ENCODE data around the gene HOXD10.

The HOXD10 gene

DNA sequence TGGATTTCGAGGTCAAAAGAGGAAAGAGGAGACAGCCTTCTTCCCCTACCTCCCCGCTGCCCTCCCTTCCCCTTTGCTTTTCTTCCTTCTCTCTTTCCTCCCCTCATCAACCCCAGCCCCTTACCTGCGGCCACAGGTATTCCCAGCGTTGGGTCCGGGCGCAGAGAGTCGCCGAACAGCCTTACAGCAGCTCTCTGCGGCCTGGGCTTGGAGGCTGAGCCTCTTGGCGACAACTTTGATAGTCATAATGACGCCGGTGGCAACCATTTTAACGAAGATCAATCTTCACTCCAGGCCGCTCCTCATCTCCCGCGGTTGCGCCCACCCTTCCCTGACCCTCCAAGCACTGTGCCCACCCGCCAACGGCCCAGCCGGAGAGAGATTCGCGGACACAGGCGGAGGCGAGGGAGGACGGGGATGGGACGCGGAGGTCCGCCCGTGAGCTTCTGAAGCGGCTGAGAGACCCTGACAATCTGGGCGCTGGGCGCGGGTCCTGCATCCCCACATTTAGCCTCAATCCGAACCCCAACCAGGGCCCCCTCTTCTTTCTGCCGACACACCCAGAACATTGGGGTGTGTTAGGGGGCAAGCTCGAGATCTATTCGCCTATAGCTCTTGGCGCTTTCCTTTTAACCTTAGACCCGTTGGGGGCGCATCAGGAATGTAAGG, 31.3 kb upstream of the HOXD10 start:
- H3K27ac ChIP-seq, result no peak overlapping the region
- TF ChIP-seq, protein P1, sequence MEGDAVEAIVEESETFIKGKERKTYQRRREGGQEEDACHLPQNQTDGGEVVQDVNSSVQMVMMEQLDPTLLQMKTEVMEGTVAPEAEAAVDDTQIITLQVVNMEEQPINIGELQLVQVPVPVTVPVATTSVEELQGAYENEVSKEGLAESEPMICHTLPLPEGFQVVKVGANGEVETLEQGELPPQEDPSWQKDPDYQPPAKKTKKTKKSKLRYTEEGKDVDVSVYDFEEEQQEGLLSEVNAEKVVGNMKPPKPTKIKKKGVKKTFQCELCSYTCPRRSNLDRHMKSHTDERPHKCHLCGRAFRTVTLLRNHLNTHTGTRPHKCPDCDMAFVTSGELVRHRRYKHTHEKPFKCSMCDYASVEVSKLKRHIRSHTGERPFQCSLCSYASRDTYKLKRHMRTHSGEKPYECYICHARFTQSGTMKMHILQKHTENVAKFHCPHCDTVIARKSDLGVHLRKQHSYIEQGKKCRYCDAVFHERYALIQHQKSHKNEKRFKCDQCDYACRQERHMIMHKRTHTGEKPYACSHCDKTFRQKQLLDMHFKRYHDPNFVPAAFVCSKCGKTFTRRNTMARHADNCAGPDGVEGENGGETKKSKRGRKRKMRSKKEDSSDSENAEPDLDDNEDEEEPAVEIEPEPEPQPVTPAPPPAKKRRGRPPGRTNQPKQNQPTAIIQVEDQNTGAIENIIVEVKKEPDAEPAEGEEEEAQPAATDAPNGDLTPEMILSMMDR (IDR thresholded peaks at IDR 0.05; ENCODE audit: low read depth, low read length), result no peak
- DNase-seq, result no peak
- peaks cover 99% of the 10 kb centered on the region for H3K27me3 ChIP-seq (ENCODE audit: insufficient read depth, low read depth, severe bottlenecking)
- H3K4me3 ChIP-seq (ENCODE audit: low read depth, low read length), result no peak overlapping the region
- no peaks in the 10 kb centered on the region for H3K36me3 ChIP-seq
- H3K9me3 ChIP-seq (ENCODE audit: severe bottlenecking), result peaks cover 29% of the 10 kb centered on the region

DNA sequence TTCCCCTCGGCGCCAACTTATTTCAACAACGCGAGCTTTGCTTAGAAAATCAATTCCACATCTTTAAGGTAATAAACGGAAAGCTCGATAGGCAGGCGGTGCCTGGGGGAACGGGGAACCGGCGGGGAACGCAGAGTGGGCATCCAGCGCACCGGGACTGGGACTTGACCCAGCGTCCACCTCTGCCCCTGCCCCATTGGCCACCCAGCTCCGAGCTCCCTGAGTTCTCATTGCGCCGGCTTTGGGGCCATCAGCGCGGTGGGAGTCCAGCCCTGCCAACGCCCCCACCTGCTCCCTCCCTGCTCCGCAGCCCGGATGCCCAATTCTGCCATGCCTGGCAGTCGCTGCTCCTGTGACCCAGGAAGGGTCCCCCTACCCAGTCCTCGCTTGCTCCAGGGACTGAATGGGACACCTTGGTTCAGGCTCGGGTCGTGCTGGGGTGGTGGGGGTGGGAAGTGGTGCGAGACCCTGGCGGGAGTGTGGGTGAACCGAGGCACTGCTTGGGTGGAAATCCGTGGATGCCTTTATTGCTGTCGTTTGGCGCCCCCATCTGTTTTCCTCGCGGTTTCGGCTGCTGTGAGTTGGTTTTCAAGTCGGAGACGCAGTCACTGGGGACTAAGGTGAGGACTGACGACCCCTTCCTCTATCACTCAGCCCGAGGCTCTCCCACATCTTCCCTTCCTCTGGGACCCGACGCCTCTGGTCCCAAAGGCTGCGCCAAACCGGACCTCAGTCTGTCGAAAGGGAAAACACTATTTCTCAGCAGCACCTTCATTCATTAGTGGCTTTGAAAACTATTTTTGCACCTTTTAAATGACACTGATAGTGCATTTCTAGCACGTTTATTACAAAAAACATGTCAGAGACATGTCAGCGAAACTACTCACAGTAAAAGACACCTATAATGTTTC, 30.5 kb upstream of the HOXD10 start:
- Histone ChIP-seq H3K27me3 (ENCODE audit: insufficient read depth, low read depth, severe bottlenecking) (peaks cover 100% of the 10 kb centered on the region), H3K9me3 (ENCODE audit: severe bottlenecking) (peaks cover 22% of the 10 kb centered on the region), H3K36me3 (no peaks in the 10 kb centered on the region), H3K4me3 (ENCODE audit: low read depth, low read length) (no peak overlapping the region), H3K27ac (no peak overlapping the region)
- TF ChIP-seq, protein P1 (IDR thresholded peaks at IDR 0.05; ENCODE audit: low read depth, low read length), result peak; percentile 79
- DNase-seq, result peak; percentile 67

DNA sequence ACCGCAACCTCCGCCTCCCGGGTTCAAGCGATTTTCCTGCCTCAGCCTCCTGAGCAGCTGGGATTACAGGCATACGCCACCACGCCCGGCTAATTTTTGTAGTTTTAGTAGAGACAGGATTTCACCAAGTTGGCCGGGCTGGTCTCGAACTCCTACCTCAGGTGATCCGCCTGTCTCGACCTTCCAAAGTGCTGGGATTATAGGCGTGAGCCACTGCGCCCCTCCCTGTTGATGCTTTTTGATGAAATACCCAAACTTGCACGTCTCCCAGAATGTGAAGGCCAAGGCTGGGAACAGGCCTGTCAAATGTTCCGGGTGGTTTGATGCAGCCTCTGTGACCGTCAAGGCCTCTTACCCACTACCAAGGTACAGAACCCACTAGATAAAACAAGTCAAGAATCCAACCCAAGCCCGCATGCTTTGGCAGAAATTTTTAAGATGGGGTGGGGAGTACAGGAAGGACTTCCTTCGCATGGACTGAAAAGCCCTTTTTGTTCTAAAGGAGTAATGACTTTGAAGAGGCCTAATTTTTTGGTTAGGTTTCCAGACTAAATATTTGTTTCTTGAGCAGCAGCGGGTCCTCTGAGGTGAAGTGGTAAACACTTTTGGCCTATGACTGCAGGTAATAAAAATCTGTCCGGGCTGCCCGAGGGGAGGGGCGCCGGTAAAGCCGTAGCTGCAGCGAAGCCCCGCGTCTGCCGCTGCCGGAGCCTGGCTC, 29.1 kb upstream of the HOXD10 start:
- no peak for DNase-seq
- peaks cover 9% of the 10 kb centered on the region for H3K9me3 ChIP-seq (ENCODE audit: severe bottlenecking)
- peaks cover 99% of the 10 kb centered on the region for H3K27me3 ChIP-seq (ENCODE audit: insufficient read depth, low read depth, severe bottlenecking)
- H3K4me3 ChIP-seq (ENCODE audit: low read depth, low read length), result peak overlapping the region; percentile 18
- H3K27ac ChIP-seq, result no peak overlapping the region
- H3K36me3 ChIP-seq, result no peaks in the 10 kb centered on the region
- TF ChIP-seq, protein P1 (IDR thresholded peaks at IDR 0.05; ENCODE audit: low read depth, low read length), result no peak

DNA sequence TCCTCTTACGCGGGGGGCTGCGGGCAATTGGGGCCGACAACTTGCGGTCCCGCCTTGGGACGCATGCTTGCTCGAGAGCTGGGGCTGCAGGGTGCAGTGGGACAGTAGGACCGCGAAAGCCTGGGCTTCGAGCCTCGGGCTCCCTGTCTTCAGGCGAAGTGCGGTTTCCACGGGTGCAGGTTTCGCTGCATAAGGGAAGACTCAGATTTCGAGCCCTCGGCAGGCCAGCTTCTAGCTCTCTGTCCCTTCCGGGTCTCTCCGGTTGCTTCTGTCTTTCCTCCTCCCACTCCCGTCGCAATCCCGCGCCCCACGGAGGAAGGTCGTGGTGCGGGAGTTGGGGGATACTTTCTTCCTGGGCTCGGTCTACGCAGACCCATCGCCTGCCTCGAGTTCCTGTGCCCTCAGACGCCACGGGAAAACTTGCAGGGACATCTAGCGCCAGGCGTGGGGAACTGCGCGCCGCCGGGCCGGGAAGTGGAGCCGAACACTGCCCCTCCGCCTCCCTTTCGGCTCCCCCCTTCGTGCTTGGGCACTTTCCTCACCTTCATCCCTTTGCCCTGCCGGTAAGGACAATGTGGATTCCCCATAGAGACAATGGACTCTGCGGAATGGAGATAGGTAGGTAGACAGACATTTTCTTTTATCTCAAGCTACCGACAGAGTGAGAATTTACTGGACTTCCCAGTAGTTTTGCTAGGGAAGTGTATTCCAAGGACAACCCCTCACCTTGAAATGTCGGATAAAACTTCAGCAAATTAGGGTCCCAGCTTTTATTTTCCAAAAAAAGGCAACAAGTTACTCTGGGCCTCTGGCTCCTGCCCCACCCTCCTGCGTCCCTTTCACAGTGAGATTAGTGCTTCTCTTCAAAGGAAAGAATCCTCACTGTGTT, 28.3 kb upstream of the HOXD10 start:
- TF ChIP-seq, protein P1 (IDR thresholded peaks at IDR 0.05; ENCODE audit: low read depth, low read length), result peak; percentile 92
- H3K9me3 ChIP-seq (ENCODE audit: severe bottlenecking), result peaks cover 4% of the 10 kb centered on the region
- peaks cover 97% of the 10 kb centered on the region for H3K27me3 ChIP-seq (ENCODE audit: insufficient read depth, low read depth, severe bottlenecking)
- H3K4me3 ChIP-seq (ENCODE audit: low read depth, low read length), result peak overlapping the region; percentile 18
- H3K27ac ChIP-seq, result no peak overlapping the region
- DNase-seq, result peak; percentile 65
- H3K36me3 ChIP-seq, result no peaks in the 10 kb centered on the region
